Measurements from ENCODE around the gene VEZF1.

- TF ChIP-seq EZH2 (IDR thresholded peaks at IDR 0.05; ENCODE audit: low read length, unreplicated experiment) = no peak
- no peak for TF ChIP-seq EZH2phosphoT487 (IDR thresholded peaks at IDR 0.05; ENCODE audit: borderline replicate concordance, low read length)
- TF ChIP-seq CTCF (conservative IDR thresholded peaks at IDR 0.05; ENCODE audit: low read depth, low read length) = no peak
Observed at GRCh38 chr17:58019521-58019920, 31.5 kb upstream of the VEZF1 start.
